Karpas-422 (cell line): ENCODE data around the gene ANKRD6. TPM values are rescaled to one million over a fixed set of nuclear protein-coding genes. Genes with fewer than 3 reads are reported as not detected.
A peak's percentile ranks its signal among the peaks of the same experiment; 100 is the strongest.

Source experiments
- DNase-seq: peaks from one replicate; pipeline ENCODE4 v3.0.0-alpha.2; 2015
- H2AFZ ChIP-seq: fragments of 200-600 bp; sonication (generic); 2 replicates; pipeline ENCODE4 v1.6.1; 2014; ENCODE audit warnings: antibody characterized with exemption, low read length, mixed read lengths
- H3K27ac ChIP-seq: fragments of 200-600 bp; sonication (generic); 2 replicates; pipeline ENCODE4 v1.5.1; 2014; ENCODE audit warnings: mild to moderate bottlenecking, low read length, moderate library complexity
- H3K27me3 ChIP-seq: fragments of 200-600 bp; sonication (generic); 2 replicates; pipeline ENCODE4 v1.6.1; 2014; ENCODE audit warnings: low read length, mixed read lengths
- H3K36me3 ChIP-seq: fragments of 200-600 bp; sonication (generic); 2 replicates; pipeline ENCODE4 v1.6.1; 2014; ENCODE audit warnings: low read length, mixed read lengths; ENCODE audit not compliant: insufficient read depth
- H3K4me1 ChIP-seq: fragments of 200-600 bp; sonication (generic); 2 replicates; pipeline ENCODE4 v1.6.1; 2014; ENCODE audit warnings: mild to moderate bottlenecking, low read length, mixed read lengths
- H3K4me2 ChIP-seq: fragments of 200-600 bp; sonication (generic); 2 replicates; pipeline ENCODE4 v1.6.1; 2014; ENCODE audit warnings: low read length, low read depth, mild to moderate bottlenecking; ENCODE audit not compliant: poor library complexity, severe bottlenecking
- H3K4me3 ChIP-seq: fragments of 200-600 bp; sonication (generic); 2 replicates; pipeline ENCODE4 v1.5.1; 2014; ENCODE audit warnings: mild to moderate bottlenecking, antibody characterized with exemption, low read length, mixed read lengths
- H3K79me2 ChIP-seq: fragments of 200-600 bp; sonication (generic); 2 replicates; pipeline ENCODE4 v1.6.1; 2014; ENCODE audit warnings: mild to moderate bottlenecking, low read length, mixed read lengths
- H3K9ac ChIP-seq: fragments of 200-600 bp; sonication (generic); 2 replicates; pipeline ENCODE4 v1.6.0; 2014; ENCODE audit warnings: low read length
- H3K9me2 ChIP-seq: fragments of 200-600 bp; sonication (generic), shearing (Covaris generic); replicated peaks from 2 replicates; pipeline ENCODE4 v1.6.0; 2014; ENCODE audit warnings: mild to moderate bottlenecking, low read length, moderate library complexity; ENCODE audit not compliant: insufficient read depth
- H3K9me3 ChIP-seq: fragments of 300-700, 200-600 bp; sonication (generic); 2 replicates; pipeline ENCODE4 v1.6.1; 2014; ENCODE audit warnings: low read length, mixed read lengths
- H4K20me1 ChIP-seq: fragments of 200-600 bp; sonication (generic); 2 replicates; pipeline ENCODE4 v1.6.1; 2014; ENCODE audit warnings: mild to moderate bottlenecking, antibody characterized with exemption, low read length, low read depth; ENCODE audit not compliant: insufficient read depth
- total RNA-seq: library from RNA; depleted of rRNA; stranded (reverse); fragments of >200 nt; shearing (Covaris generic); gene quantifications from 2 replicates; pipeline ENCODE4 v1.2.3, GENCODE V29; 2014; ENCODE audit warnings: low replicate concordance

Gene ANKRD6
- total RNA-seq, 1 experiment from 2014 or later: not detected

GRCh38 chr6:89483111-89483720, 50.3 kb downstream of the ANKRD6 start:
- no peaks in the 10 kb centered on the region for H3K9me2 ChIP-seq
- H3K4me3 ChIP-seq: no peak overlapping the region
- no peak overlapping the region for H3K27ac ChIP-seq
- H3K9me3 ChIP-seq: no peaks in the 10 kb centered on the region
- H4K20me1 ChIP-seq: no peaks in the 10 kb centered on the region
- no peaks in the 10 kb centered on the region for H3K4me1 ChIP-seq
- no peaks in the 10 kb centered on the region for H3K36me3 ChIP-seq
- no peak overlapping the region for H3K4me2 ChIP-seq
- no peaks in the 10 kb centered on the region for H3K27me3 ChIP-seq
- no peak overlapping the region for H2AFZ ChIP-seq
- no peaks in the 10 kb centered on the region for H3K79me2 ChIP-seq
- no peak overlapping the region for H3K9ac ChIP-seq
- no peak for DNase-seq

- Histone ChIP-seq H3K9me3 (no peaks in the 10 kb centered on the region), H3K36me3 (no peaks in the 10 kb centered on the region), H3K4me2 (no peak overlapping the region), H3K27ac (no peak overlapping the region), H3K9ac (no peak overlapping the region), H3K4me1 (no peaks in the 10 kb centered on the region), H3K4me3 (no peak overlapping the region), H3K79me2 (no peaks in the 10 kb centered on the region), H3K27me3 (no peaks in the 10 kb centered on the region), H2AFZ (no peak overlapping the region), H3K9me2 (no peaks in the 10 kb centered on the region), H4K20me1 (no peaks in the 10 kb centered on the region)
- DNase-seq: no peak
These were observed 52.4 kb downstream of the ANKRD6 start for GRCh38 chr6:89485320-89485719.

- no peaks in the 10 kb centered on the region for H3K9me2 ChIP-seq
- DNase-seq: no peak
- no peaks in the 10 kb centered on the region for H3K9me3 ChIP-seq
- no peak overlapping the region for H3K4me2 ChIP-seq
- no peak overlapping the region for H3K27ac ChIP-seq
- H3K4me1 ChIP-seq: no peaks in the 10 kb centered on the region
- H3K9ac ChIP-seq: no peak overlapping the region
- H3K4me3 ChIP-seq: no peak overlapping the region
- H3K79me2 ChIP-seq: no peaks in the 10 kb centered on the region
- no peaks in the 10 kb centered on the region for H3K36me3 ChIP-seq
- no peaks in the 10 kb centered on the region for H3K27me3 ChIP-seq
- H4K20me1 ChIP-seq: no peaks in the 10 kb centered on the region
- no peak overlapping the region for H2AFZ ChIP-seq
These were observed 54.9 kb downstream of the ANKRD6 start for GRCh38 chr6:89487864-89488263.

- Histone ChIP-seq H2AFZ (no peak overlapping the region), H3K79me2 (no peaks in the 10 kb centered on the region), H3K9me3 (no peaks in the 10 kb centered on the region), H3K27ac (no peak overlapping the region), H3K36me3 (no peaks in the 10 kb centered on the region), H3K9ac (no peak overlapping the region), H3K4me1 (no peaks in the 10 kb centered on the region), H3K4me3 (no peak overlapping the region), H4K20me1 (no peaks in the 10 kb centered on the region), H3K9me2 (no peaks in the 10 kb centered on the region), H3K4me2 (no peak overlapping the region), H3K27me3 (no peaks in the 10 kb centered on the region)
- DNase-seq: no peak
These were observed 55.5 kb downstream of the ANKRD6 start for GRCh38 chr6:89488438-89488837.

GRCh38 chr6:89489078-89489477, 56.1 kb downstream of the ANKRD6 start:
- Histone ChIP-seq H3K36me3 (no peaks in the 10 kb centered on the region), H3K9me2 (no peaks in the 10 kb centered on the region), H3K4me3 (no peak overlapping the region), H3K27me3 (no peaks in the 10 kb centered on the region), H3K9ac (no peak overlapping the region), H4K20me1 (no peaks in the 10 kb centered on the region), H3K4me2 (no peak overlapping the region), H3K9me3 (no peaks in the 10 kb centered on the region), H3K4me1 (peaks cover 5% of the 10 kb centered on the region), H3K27ac (no peak overlapping the region), H3K79me2 (no peaks in the 10 kb centered on the region), H2AFZ (no peak overlapping the region)
- DNase-seq: no peak

GRCh38 chr6:89492025-89492640, 59.2 kb downstream of the ANKRD6 start:
- no peak for DNase-seq
- Histone ChIP-seq H2AFZ (no peak overlapping the region), H3K9me3 (no peaks in the 10 kb centered on the region), H3K27me3 (no peaks in the 10 kb centered on the region), H3K9ac (no peak overlapping the region), H3K4me3 (no peak overlapping the region), H3K4me2 (no peak overlapping the region), H4K20me1 (no peaks in the 10 kb centered on the region), H3K9me2 (no peaks in the 10 kb centered on the region), H3K27ac (no peak overlapping the region), H3K79me2 (no peaks in the 10 kb centered on the region), H3K4me1 (peaks cover 12% of the 10 kb centered on the region), H3K36me3 (no peaks in the 10 kb centered on the region)

GRCh38 chr6:89494131-89494793, 61.3 kb downstream of the ANKRD6 start:
- no peaks in the 10 kb centered on the region for H3K36me3 ChIP-seq

GRCh38 chr6:89495961-89496535, 63.1 kb downstream of the ANKRD6 start:
- DNase-seq: no peak
- Histone ChIP-seq H3K9ac (no peak overlapping the region), H3K4me3 (no peak overlapping the region), H3K79me2 (no peaks in the 10 kb centered on the region), H2AFZ (no peak overlapping the region), H3K9me2 (no peaks in the 10 kb centered on the region), H3K4me2 (no peak overlapping the region), H4K20me1 (no peaks in the 10 kb centered on the region), H3K9me3 (no peaks in the 10 kb centered on the region), H3K27me3 (no peaks in the 10 kb centered on the region), H3K36me3 (no peaks in the 10 kb centered on the region), H3K27ac (no peak overlapping the region), H3K4me1 (peaks cover 12% of the 10 kb centered on the region)

More at GRCh38 chr6:89494131-89494793, 61.3 kb downstream of the ANKRD6 start:
- H3K9me3 ChIP-seq: no peaks in the 10 kb centered on the region
- peak overlapping the region; percentile 9 for H3K4me2 ChIP-seq
- no peak overlapping the region for H3K27ac ChIP-seq
- no peaks in the 10 kb centered on the region for H4K20me1 ChIP-seq
- no peak overlapping the region for H2AFZ ChIP-seq
- H3K27me3 ChIP-seq: no peaks in the 10 kb centered on the region
- peak; percentile 85 for DNase-seq
- H3K4me1 ChIP-seq: peaks cover 12% of the 10 kb centered on the region
- H3K9ac ChIP-seq: no peak overlapping the region
- no peak overlapping the region for H3K4me3 ChIP-seq
- no peaks in the 10 kb centered on the region for H3K79me2 ChIP-seq
- no peaks in the 10 kb centered on the region for H3K9me2 ChIP-seq
